ENCODE measurements around the gene CHD9.

GRCh38 chr16:53089434-53090285 is 34.9 kb downstream of the CHD9 start:
- TF ChIP-seq, protein P1, sequence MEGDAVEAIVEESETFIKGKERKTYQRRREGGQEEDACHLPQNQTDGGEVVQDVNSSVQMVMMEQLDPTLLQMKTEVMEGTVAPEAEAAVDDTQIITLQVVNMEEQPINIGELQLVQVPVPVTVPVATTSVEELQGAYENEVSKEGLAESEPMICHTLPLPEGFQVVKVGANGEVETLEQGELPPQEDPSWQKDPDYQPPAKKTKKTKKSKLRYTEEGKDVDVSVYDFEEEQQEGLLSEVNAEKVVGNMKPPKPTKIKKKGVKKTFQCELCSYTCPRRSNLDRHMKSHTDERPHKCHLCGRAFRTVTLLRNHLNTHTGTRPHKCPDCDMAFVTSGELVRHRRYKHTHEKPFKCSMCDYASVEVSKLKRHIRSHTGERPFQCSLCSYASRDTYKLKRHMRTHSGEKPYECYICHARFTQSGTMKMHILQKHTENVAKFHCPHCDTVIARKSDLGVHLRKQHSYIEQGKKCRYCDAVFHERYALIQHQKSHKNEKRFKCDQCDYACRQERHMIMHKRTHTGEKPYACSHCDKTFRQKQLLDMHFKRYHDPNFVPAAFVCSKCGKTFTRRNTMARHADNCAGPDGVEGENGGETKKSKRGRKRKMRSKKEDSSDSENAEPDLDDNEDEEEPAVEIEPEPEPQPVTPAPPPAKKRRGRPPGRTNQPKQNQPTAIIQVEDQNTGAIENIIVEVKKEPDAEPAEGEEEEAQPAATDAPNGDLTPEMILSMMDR (IDR thresholded peaks at IDR 0.05) = no peak
- TF ChIP-seq EP300 (IDR thresholded peaks at IDR 0.05) (no peak), POLR2A (IDR thresholded peaks at IDR 0.05) (no peak)
